HG03565 (cell line): ENCODE measurements around the gene VAPA.

Experiments
- ATAC-seq: cut with Tn5 transposase; IDR thresholded peaks from one replicate; pipeline ENCODE4 v1.9.1; 2021; ENCODE audit warnings: mild to moderate bottlenecking, moderate library complexity; ENCODE audit not compliant: unreplicated experiment

Gene VAPA, protein sequence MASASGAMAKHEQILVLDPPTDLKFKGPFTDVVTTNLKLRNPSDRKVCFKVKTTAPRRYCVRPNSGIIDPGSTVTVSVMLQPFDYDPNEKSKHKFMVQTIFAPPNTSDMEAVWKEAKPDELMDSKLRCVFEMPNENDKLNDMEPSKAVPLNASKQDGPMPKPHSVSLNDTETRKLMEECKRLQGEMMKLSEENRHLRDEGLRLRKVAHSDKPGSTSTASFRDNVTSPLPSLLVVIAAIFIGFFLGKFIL

DNA sequence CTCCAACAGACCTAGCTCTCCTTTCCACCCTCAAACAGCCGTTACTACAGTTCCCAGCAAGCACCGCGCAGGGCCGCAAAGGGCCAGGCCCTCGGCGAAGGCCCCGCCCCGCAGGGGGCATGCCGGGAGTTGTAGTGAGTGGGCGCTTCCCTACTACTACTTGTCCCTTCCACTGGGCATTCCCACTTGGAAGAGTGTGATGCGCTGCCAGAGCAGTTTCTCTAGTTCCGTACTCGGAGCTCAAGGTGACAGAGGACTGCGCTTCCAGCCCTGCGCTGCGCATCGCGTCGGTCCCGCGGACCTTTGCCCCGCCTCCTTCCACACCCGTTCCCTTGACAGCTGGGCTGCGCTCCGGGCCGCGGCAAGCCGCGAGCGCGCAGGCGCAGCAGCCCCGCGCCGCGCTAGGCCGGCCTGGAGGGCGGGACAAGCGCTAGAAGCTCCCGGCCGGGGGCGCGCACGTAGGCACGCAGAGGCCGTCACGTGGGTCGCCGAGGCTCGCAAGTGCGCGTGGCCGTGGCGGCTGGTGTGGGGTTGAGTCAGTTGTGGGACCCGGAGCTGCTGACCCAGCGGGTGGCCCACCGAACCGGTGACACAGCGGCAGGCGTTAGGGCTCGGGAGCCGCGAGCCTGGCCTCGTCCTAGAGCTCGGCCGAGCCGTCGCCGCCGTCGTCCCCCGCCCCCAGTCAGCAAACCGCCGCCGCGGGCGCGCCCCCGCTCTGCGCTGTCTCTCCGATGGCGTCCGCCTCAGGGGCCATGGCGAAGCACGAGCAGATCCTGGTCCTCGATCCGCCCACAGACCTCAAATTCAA lies at the start of gene VAPA:
TSS of gene VAPA (plus strand) at position 491 of the 808 bp plus-strand sequence. CDS start at position 732, 241 bp downstream.
- ATAC-seq, result peak; percentile 71

DNA sequence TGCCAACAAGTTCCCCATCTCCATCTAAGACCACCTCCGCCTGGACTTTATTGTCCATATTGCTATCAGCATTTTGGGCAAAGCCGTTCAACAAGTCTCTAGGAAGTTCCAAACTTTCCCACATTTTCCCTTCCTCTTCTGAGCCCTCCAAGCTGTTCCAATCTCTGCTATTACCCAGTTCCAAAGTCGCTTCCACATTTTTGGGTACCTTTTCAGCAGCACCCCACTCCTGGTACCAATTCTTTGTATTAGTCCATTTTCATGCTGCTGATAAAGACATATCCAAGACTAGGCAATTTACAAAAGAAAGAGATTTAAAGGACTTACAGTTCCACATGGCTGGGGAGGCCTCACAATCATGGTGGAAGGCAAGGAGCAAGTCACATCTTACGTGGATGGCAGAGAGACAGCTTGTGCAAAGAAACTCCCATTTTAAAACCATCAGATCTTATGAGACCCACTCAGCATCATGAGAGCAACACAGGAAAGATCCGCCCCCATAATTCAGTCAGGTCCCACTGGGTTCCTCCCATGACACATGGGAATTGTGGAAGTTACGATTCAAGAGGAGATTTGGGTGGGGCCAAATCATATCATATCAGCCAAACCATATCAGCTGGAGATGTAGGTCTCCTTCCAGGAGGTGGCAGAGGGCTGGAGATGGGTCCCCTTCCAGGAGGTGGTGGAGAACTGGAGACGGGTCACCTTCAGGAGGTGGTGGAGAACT lies 47.9 kb upstream of the VAPA start:
- ATAC-seq, result no peak

DNA sequence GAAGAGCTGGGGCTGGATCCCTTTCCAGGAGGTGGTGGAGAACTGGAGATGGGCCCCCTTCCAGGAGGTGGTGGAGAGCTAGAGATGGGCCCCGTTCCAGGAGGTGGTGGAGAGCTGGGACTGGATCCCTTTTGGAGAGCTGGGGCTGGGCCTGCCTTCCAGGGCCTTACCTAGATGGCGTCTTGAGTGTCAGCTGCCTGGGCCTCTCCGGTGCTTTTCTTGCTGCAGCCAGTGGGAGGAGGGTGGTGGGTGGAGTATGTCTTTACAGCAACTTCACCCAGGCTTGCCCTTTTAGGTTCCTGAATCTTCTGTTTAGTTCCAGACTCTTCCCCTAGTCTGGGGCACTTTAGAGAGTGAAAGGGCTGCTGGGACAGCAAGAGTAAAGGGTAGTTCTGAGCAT lies 47.2 kb upstream of the VAPA start:
- ATAC-seq, result no peak

DNA sequence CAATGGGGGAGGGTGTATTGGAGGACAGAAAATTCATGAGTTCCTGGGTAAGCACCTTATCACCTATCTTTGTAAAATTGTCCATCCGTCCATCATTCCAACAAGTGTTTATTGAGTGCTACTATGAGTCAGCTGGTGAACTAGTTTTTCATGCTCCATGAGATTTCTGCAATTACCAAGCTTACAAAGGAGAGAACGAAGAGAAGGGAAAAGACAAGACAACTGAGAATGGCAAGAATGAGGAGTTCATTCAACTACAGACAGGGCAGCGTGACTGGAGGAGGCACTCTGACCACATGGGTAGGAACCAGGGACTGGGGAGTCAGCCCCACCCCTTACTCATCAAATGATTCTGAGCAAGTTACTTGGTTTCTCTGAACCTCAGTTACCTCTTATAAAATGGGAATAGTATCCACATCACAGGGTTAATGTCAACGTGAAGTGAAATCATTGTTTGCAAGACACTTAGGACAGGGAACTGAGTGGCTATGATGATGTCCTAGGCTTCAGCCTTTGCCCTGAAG lies 46.7 kb upstream of the VAPA start:
- ATAC-seq, result no peak

DNA sequence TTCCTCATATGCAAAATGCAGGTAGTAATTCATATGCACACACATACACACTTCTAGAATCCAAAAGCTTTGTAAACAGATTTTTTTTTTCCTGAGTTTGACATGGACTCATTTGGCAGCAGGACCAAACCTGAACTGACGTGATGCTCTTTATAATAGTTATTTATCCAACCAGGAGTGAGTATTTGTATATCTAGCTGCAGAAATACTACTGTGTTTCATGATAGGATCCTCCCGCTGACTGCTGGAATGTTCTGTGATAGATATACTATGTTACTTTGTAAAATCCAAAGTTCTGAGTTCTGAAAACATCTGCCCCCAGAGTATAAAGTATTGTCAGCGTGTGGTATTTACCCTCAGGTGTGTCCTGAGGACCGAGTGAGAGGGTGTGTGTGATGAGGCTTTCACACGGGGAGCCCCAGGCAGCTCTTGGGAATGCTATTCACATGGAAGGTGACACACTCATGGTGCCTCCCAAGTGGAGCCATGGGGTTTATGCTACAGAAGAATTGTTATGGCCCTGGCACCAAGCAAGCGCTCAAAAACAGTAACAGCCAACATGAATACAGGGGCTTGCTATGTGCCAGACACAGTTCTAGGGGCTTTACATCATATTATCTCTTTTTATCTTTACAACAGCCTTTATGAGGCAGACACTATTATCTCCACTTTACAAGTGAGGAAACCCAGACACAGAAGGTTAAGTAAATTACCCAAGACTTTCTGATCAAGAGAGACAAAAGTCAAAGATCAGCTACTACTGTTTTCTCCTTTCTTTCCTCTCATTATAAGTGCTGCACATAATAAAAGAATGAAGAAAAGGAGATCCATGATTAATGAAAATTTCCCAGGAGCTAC lies 44.7 kb upstream of the VAPA start:
- no peak for ATAC-seq

DNA sequence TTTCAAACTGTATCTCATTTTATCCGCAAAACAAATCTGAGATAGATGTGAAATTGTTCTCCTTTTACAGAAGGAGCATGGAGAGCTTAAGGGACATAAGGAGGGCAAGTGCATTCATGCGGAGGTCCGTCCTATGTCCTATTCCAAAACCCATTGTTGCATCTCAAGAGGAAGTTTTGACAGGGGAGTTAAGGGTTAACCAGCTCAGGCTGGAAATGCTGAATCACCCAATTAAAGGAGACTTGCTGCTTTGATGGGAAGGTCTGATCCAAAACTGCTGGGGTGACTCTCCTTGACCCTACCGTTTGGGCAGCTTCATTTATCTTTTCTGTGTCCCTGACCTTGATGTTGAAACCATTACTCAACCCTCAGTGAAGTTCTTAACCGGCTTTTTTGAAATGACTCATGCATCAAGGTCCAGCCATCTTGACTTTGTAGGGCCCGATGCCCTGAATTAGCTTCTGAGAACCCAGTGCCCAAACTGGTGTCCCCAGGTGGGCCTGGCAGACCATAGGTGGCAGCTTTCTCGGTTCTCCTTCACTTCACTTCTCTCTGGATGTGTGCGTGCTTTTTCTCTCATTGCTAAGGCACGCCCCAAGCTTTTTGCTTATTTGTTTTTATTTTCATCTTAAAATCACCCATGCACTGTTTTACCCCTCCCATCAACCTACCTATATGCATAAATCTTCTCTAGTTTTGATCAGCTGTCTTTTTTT lies 43.9 kb upstream of the VAPA start:
- ATAC-seq, result peak; percentile 71

DNA sequence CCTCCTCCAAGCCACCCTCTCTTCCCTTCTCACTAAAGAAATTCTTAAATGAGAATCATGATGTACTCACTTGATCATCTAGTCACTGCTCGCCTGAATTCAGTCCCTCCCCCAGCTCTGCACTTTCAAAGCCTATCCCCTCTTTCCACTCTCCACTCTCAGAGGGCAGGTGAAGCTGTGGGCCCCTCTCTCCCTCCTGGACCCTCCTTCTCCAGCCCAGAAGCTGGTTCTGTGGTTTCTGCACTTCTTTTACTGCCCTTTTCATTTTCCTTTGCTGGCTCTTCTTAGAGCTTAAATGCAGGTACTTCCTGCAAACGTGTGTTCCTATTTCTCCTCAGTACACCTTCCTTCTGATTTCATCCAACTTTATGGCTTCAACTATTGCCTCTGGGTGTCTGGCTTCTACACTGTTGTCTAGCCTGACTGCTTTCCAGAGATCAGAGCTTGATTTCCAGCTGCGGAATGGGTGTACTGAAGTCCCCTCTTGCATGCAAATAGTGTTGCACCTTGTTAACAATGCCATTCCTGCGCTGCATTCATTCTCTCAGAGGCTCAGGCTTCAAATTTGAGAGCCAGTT lies 43.3 kb upstream of the VAPA start:
- ATAC-seq, result no peak

DNA sequence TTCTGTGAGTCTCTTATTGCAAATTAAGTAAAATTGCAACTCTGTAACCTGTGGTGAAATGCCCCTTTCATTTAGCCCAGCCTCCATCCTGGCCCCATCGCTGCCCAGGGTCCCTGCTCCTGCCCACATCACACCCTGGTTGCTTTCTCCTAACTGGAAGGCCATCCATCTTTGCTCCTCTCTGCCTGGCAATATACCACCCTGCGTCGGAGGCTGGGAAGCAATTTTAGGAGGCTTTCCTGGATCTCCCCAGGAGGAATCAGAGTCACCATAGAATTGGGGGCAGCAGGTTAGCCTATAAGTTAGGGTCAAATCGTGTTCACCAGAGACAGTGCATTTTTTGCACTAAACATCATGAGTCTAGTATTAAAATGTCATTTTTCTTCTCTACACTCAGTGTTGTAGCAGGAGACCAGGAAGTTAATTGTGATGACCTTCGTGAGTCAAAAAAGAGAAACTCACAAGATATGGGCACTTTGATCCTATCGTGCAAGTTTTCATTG lies 42.5 kb upstream of the VAPA start:
- ATAC-seq, result no peak

DNA sequence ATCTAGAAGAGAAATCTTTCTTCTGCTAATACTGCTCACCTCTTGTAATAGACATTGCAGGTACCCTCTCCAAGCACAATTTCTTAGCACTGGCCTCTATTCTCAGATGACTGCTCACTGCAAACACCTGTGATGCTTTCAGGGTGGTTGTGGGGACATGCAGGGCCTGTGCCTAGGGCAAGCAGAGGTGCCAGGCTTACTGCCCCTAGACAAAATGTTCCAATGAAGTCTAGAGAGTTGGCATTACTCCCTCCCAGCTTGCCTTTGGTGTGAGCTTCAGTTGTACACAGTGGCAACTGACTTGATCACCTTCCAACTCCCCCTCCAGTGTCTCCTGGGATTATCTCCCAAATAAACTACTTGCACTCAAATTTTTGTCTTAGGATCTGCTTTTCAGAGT lies 41.0 kb upstream of the VAPA start:
- no peak for ATAC-seq

DNA sequence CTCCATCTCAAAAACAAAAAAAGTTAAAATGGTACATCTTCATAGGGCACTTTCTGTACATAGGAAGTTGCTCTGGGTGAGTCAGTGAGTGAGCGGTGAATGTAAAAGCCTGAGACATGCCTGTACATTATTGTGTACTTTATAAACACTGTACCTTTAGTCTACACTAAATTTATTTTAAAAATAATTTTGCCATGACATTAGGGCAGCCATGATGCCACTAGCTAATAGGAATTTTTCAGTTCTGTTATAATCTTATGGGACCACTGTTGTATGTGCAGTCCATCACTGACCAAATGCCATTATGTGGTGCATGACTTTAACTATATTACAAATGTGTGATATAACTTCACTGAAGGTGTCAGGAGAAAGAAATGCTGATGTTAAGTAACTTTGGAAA lies 39.1 kb upstream of the VAPA start:
- ATAC-seq, result no peak

DNA sequence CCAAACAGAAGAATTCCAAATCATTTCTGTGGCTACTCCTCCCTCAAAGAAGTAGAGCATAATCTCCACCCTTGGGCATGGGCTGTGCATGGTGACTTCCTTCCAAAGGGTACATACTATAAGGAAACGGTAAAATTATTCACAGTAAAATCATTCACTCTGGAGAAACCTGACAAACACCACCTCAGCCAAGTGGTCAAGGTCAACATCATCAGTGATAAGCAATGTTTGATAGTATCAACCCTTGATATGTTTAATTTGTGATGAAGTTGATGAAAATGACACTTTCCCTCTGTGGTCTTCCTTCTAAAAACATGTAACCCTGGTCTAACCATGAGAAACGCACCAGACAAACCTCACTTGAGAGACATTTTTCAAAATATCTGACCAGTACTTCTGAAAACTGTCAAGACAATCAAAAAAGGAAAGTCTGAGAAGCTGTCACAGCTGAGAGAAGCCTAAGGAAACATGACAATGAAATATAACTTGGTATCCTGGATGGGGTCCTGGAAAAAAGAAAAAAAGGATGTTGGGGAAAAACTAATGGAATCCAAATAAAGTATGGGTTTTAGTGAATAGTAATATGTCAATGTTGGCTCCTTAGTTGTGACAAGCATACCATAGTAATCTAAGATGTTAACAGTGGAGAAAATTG lies 37.5 kb upstream of the VAPA start:
- ATAC-seq, result no peak

DNA sequence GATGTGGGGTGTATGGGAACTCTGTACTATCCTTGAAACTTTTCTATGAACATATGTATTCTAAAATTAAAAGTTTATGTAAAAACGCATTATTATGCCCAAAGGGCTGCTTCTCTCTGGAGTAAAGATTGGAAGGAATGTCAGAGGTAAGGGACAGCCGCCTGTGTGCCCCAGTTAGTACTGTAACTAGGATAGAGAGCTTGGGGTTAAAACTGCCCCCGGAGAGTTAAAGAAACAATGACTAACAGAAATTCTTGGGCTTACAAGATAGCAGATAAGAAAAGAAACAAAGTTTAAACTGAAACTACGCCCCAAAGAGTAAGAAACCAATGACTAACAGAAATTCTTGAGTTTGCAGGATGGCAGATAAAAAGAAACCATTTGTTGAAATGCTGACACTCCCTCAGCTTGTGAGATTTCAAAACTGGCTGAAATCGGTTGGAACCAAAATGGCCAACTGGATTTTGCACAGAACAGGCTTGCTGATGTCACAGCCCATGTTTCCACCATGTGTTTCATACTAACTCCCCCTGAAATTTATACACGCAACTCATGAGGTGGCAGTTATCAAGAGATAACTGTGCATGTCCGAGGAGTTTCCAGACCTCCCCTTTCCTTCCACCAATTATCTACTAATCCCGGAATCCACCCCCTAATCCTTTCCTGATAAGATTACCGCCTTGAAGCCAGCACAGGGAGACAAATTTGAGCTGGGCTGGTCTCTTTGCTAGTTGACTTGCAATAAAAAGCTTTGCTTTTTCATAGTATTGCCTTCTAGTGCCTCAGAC lies 36.8 kb upstream of the VAPA start:
- ATAC-seq, result no peak

DNA sequence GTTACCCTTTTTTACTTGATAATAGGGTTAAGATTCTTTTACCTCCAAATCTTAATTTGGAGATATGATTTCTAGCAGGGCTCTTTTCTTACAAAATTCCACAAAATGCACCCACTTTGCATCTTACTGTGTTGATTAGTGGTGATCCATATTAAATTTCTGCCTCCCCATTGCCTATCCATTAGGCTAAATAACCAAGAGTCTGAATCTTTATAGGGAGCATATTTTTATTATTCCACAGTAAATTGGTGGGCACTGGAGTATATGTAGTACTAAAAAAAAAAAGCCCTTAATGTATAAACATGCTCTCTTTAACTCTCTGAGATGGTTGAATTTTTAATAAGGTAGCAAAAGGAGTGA lies 36.2 kb upstream of the VAPA start:
- ATAC-seq, result no peak

DNA sequence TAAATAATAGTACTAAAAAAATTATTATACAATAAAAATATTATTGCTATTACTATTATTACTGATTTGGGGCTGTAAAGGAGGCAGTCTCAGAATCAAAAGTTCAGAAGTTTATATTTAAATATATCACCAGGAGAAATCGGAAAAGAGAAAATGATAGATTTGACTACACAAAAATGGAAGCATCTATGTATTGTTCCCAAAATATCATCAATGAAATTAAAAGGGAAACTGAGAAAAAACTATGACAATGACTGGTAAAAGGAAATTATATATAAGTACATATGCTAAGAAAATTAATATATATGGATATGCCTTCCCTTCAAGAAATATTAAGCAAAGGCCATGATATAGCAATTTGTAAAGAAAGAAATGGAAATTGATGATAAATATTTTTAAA lies 35.7 kb upstream of the VAPA start:
- no peak for ATAC-seq

DNA sequence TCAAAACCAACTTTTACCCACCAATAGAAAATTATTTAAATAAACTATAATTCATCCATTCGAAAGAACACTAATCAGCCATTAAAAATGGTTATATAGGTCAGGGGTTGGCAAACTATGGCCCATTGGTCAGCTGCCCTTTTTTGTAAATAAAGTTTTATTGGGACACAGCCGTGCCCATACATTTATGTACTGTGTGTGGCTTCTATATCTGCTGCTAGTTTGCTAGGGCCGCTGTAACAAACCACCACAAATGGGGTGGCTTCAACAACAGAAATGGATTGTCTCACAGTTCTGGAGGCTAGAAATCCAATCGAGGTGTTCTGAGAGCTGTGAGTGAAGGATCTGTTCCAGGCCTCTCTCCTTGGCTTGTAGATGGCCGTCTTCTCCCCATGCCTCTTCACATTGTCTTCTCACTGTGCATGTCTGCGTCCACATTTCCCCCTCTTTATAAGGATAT lies 35.0 kb upstream of the VAPA start:
- no peak for ATAC-seq

DNA sequence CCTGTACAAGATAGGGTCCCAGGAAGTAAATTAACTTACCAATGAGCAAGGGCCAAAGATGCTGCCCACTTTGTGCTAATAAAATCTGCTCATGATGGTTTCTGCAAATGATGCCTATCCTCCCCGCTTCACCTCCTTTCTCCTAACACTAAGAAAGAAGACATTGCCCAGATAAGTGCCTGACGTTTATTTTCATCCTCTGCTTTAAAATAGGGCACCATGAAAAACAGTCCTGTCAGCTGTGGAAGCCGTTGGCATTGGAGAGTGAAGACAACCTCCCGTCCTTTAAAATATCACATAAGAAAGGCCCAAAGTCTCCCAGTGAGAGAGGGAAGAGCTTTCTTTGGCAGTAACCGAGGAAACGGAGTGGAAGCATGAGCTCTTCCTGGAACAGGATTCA lies 29.7 kb upstream of the VAPA start:
- ATAC-seq, result no peak

DNA sequence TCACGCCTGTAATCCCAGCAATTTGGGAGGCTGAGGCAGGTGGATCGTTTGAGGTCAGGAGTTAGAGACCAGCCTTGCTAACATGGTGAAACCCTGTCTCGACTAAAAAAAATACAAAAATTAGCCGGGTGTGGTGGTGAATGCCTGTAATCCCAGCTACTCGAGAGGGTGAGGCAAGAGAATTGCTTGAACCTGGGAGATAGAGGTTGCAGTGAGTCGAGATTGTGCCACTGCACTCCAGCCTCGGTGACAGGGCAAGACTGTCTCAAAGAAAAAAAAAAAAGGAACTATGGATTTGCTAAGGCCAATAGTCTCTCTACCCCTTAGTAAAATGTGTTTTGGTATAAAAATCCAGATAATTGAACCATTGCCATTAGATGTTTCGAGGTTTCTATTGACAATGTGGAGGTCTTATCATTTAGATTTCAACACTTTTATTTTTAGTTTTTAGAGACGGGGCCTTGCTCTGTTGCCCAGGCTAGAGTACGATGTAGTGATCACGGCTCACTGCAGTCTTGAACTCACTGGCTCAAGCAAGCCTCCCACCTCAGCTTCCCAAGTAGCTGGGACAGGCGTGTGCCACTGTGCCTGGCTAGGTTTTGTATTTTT lies 29.2 kb upstream of the VAPA start:
- no peak for ATAC-seq
